ENCODE measurements around the gene STRC.
"Not testable (repeated sequence)": the region's sequence is repeated elsewhere in the genome, so short reads cannot be mapped to it uniquely, and the experiment has no call there.

The STRC gene

GRCh38 chr15:43618700-43619099 is at the start of gene STRC:
Gene STRC (minus strand): TSS chr15:43618800. CDS start chr15:43618722, 78 bp downstream.
- DNase-seq = not testable (repeated sequence)

DNA sequence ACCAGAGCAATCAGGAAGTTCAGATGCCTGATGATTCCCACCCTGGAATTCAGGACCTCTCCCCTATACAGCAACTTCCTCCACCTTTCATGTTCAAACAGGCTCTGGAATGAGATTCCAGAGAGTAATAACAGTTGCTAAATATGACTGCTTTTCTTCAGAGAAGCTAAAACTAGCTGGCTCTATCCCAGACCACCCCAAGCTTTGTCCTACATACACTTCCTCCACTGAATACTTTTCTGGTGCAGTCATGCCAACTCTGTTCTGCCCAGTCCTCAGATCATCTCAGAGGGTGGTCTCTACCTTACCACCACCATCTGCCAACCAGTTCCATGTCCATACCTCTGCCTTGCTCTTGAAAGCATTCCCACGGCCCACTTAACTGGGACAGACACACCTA is 47.6 kb upstream of the STRC start:
- not testable (repeated sequence) for DNase-seq

- not testable (repeated sequence) for DNase-seq
Observed at GRCh38 chr15:43663333-43663732, 44.7 kb upstream of the STRC start.

GRCh38 chr15:43662293-43662692 is 43.7 kb upstream of the STRC start:
- DNase-seq = not testable (repeated sequence)

GRCh38 chr15:43659727-43660126 is 41.1 kb upstream of the STRC start:
- not testable (repeated sequence) for DNase-seq

GRCh38 chr15:43649430-43649926 is 30.9 kb upstream of the STRC start:
- DNase-seq = not testable (repeated sequence)

- no peak for DNase-seq
Observed at GRCh38 chr15:43648649-43649429, 30.2 kb upstream of the STRC start, which contains the start of gene CATSPER2. Gene CATSPER2 (minus strand): TSS chr15:43648844. CDS start chr15:43648061, 783 bp downstream.

GRCh38 chr15:43638464-43639204 is 20.0 kb upstream of the STRC start:
- not testable (repeated sequence) for DNase-seq

DNA sequence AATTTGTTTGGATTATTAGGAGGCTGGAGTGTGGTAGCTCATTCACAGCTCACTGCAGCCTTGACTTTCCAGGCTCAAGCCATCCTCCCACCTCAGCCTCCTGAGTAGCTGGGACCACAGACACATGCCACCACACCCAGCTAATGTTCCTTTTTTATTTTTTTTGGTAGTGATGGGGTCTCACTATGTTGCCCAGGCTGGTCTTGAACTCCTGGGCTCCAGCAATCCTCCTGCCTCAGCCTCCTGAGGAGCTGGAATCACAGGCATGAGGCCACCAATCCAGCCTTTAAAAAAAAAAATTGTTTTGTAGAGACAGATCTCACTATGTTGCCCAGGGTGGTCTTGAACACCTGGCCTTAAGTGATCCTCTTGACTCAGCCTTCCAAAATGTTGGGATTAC is 8.3 kb upstream of the STRC start:
- DNase-seq = not testable (repeated sequence)

DNA sequence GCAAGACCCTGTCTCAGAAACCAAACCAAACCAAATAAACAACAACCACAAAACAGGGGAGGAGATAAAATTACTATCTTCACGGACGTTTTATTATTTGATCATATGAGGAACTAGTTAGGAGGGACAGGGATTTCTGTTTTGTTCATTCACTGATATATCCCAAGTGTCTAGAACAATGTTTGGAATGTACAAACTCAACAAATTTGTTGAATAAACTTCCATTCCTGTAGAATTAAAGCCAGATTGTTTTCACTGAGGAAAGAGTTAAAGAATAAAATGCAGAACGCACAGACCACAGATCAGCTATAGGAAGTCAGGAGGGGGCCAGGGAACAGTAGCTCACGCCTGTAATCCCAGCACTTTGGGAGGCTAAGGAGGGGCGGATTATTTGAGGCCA is 6.5 kb upstream of the STRC start:
- no peak for DNase-seq

GRCh38 chr15:43622068-43622799 is 3.6 kb upstream of the STRC start:
- not testable (repeated sequence) for DNase-seq

GRCh38 chr15:43617750-43618149 is 850 bp downstream of the STRC start:
- DNase-seq = not testable (repeated sequence)

DNA sequence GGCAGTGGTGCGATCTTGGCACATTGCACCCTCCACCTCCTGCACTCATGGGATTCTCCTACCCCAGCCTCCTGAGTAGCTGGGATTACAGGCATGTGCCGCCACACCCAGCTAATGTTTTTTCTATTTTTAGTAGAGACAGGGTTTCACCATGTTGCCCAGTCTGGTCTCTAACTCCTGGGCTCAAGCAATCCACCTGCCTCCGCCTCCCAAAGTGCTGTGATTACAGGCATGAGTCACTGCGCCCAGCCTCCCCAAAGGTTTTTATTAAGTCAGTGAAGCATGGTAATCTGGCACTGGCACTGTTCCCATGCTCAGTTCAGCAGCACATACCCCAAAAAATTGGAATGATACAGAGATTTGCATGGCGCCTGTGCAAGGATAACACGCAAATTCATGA is 16.4 kb downstream of the STRC start:
- DNase-seq = not testable (repeated sequence)

DNA sequence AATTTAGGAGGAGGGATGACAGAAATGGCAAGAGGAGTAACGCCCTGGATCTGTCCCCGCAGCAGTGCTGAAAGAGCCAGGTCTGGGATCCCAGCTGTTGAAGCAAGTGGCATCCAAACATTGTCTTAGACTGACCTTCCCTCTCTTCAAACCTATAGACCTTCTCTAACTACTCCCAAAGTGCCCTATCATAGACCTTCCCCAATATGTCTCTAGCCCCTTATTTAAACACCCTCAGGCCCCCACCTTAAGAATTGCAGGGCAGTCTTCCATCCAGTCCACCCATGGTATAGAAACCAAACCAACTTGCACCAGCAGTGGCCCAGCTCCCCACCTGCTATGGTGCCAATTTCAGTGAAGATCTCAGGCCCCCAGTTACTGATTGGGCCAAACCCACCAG is 18.4 kb downstream of the STRC start:
- not testable (repeated sequence) for DNase-seq

- not testable (repeated sequence) for DNase-seq
Observed at GRCh38 chr15:43599131-43599530, 19.5 kb downstream of the STRC start.

DNA sequence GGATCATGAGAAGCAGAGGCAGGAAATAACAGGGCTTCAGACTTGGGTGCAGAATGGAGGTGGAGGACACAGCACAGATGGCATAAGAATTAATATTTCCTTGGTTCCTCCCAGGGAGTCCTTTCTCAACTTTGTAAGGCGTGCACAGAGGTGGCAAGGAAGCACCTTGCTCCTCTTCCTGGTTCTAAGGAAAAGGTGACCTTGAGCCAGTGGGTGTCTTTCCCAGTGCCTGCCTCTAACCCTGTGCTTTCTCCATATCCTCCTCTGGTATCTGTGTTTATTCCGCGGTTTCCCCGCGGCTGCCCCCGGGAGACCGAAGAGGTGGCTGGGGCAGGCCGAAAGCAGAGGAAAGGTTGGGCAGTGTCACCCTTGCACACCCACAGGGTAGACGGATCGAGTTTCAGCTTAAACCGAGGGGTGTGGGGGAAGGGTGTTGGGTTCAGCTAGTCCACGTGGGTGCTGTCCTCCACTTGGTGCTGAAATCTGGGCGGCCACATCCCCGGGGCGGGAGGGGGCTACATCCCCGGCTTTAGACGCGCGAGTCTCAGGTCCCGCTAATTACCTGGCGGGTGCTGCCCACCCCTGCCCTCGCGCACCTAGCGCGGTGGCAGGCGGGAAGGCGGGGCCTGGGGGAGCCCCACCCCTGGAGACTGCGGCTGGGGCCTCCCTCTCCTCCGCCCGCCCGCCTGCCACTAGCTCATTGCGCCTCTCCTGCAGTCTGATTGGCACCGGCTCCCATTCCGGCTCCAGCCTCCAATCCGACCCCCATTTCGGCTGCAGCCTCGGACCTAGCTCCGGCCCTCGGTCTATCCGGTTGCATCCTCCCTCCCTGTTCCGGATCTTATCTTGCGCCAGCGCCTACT is 25.0 kb downstream of the STRC start, which contains the start of gene CKMT1B:
Gene CKMT1B (plus strand): TSS at position 700 of the 863 bp plus-strand sequence. CDS start 192 bp downstream, outside the sequence.
- DNase-seq = not testable (repeated sequence)

DNA sequence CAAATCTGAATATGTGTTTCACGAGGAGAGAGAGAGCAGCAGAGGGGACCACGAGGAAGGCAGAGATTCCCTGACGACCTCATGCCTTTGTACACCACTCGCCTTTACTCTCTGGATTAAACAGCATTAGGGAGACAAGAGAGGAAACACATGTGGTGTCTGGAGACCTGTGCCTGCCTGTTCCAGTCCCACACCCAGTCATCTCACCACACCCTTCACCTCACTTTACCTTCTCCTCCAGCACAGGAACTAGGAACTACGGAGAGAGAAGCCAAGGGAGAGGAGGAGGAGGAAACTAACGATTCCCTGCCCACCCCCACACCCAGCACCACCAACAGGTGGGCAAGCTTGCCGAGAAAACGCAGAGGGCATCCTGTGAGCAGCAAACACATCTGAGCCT is 25.8 kb downstream of the STRC start:
- DNase-seq = not testable (repeated sequence)

DNA sequence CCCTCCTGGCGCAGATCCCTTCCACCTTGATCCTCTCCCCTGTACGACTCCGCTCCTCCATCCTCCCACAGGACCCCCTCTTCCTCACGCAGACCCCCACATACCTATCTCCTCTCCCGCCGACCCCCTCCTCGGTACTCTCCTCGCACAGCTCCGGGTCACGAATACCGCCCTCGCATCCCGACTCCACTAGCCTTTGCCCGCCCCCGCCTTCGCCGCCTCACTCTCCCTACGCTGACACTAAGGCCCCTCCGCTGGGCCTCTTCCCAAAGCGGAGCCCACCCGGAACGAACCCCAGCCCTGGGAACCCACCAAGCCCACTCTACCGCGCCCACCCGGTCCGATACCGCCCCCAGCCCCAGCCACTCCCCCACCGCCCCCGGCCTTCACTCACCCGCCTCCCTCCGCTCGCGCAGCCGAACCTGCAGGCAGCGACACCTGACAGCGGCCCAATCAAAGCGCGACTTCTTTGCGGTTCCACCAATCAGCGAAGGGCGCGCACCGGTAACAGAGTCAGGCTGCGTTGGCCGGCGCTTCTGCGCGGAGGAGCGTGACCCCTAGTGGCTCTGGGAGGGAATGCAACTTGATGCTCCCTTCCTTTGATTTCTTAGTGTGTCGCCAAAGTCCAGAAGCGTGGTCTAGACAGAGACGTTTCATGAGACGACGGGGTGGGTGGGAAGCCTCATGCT is 28.7 kb downstream of the STRC start, which contains the start of gene PPIP5K1:
Gene PPIP5K1 (minus strand): TSS at position 431 of the 689 bp plus-strand sequence. CDS start 5,704 bp downstream, outside the sequence.
- DNase-seq = not testable (repeated sequence)

DNA sequence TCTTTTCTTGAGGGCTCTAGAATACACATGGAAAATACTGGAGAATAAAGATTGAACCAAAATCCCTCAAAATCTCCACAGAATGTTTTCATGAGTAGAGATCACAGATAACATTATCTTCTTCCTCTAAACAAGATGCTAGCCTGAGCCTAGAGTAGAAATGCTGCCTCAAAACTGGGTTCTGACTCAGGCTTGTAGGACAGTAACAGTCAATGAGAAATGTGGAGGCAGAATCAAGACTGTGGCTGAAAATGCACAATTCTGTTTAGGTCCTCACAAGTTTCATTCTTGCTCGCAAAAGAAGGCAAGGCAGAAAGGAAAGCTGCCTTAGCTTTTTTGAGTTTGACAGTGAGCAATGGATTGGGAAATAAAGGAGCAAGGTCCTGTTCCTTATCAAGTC is 44.0 kb downstream of the STRC start:
- not testable (repeated sequence) for DNase-seq

GRCh38 chr15:43566615-43567014 is 52.0 kb downstream of the STRC start:
- not testable (repeated sequence) for DNase-seq

- not testable (repeated sequence) for DNase-seq
Observed at GRCh38 chr15:43563793-43564192, 54.8 kb downstream of the STRC start.
